RWPE2 (cell line): ENCODE data around the gene TRAPPC13.
"Not testable (repeated sequence)": the region's sequence is repeated elsewhere in the genome, so short reads cannot be mapped to it uniquely, and the experiment has no call there.

ENCODE experiments used
- ATAC-seq: fragments of 200-7000 bp; cut with Tn5 transposase; 3 replicates; pipeline ENCODE4 v1.9.1; 2021; ENCODE audit warnings: low read depth
- DNase-seq: peaks from one replicate; pipeline ENCODE4 v3.0.0-alpha.2; 2020; ENCODE audit warnings: low spot score
- H3K27ac ChIP-seq: fragments of 450-650 bp; 2 replicates; pipeline ENCODE4 v1.5.1; 2017; ENCODE audit warnings: mild to moderate bottlenecking; ENCODE audit not compliant: poor library complexity, severe bottlenecking
- H3K27me3 ChIP-seq: fragments of 250-450 bp; sonication (Bioruptor Pico); 2 replicates; pipeline ENCODE4 v1.5.1; 2021; ENCODE audit warnings: mild to moderate bottlenecking, moderate library complexity; ENCODE audit not compliant: insufficient read depth, poor library complexity, severe bottlenecking
- H3K36me3 ChIP-seq: fragments of 250-450 bp; sonication (Bioruptor Pico); 2 replicates; pipeline ENCODE4 v1.5.1; 2020; ENCODE audit warnings: low read depth, mild to moderate bottlenecking, moderate library complexity
- H3K4me1 ChIP-seq: fragments of 250-450 bp; sonication (Bioruptor Pico); 2 replicates; pipeline ENCODE4 v1.5.1; 2021; ENCODE audit warnings: mild to moderate bottlenecking, moderate library complexity; ENCODE audit not compliant: insufficient read depth, poor library complexity, severe bottlenecking
- H3K4me3 ChIP-seq: fragments of 250-450 bp; sonication (Bioruptor Pico); 2 replicates; pipeline ENCODE4 v1.5.1; 2021; ENCODE audit warnings: mild to moderate bottlenecking, moderate library complexity; ENCODE audit not compliant: severe bottlenecking
- H3K9me3 ChIP-seq: fragments of 250-450 bp; sonication (Bioruptor Pico); 2 replicates; pipeline ENCODE4 v1.5.1; 2021; ENCODE audit warnings: mild to moderate bottlenecking, moderate library complexity; ENCODE audit not compliant: severe bottlenecking
- TF ChIP-seq, protein P1 (sequence below): fragments of 450-650 bp; IDR thresholded peaks from one replicate; pipeline ENCODE4 v1.5.1; 2017; ENCODE audit warnings: mild to moderate bottlenecking, moderate library complexity; ENCODE audit not compliant: poor library complexity, severe bottlenecking

TRAPPC13 gene

DNA sequence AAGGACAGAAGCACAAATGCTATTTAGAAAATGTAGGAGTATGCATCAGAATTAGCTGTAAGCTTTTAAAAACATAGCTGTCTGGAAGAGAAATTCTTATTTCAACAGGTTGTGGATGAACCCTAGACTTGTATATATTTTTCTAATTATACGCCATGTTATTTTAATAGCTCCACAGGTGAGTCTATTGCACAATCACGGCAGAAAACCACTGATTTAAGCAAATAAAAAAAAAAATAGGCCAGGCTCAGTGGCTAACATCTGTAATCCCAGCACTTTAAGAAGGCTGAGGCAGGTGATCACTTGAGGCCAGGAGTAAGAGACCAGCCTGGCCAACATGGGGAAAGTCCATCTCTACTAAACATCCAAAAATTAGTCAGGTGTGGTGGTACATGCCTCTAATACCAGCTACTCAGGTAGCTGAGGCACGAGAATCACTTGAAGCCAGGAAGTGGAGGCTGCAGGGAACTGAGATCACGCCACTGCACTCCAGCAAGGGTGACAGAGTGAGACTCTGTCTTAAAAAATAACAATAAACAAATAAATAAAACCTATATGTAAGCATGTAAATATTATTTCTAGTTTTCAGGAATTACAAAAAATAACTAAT, 12.4 kb upstream of the TRAPPC13 start:
- no peak overlapping the region for H3K27ac ChIP-seq
- H3K4me1 ChIP-seq: peaks cover 7% of the 10 kb centered on the region
- TF ChIP-seq, protein P1, sequence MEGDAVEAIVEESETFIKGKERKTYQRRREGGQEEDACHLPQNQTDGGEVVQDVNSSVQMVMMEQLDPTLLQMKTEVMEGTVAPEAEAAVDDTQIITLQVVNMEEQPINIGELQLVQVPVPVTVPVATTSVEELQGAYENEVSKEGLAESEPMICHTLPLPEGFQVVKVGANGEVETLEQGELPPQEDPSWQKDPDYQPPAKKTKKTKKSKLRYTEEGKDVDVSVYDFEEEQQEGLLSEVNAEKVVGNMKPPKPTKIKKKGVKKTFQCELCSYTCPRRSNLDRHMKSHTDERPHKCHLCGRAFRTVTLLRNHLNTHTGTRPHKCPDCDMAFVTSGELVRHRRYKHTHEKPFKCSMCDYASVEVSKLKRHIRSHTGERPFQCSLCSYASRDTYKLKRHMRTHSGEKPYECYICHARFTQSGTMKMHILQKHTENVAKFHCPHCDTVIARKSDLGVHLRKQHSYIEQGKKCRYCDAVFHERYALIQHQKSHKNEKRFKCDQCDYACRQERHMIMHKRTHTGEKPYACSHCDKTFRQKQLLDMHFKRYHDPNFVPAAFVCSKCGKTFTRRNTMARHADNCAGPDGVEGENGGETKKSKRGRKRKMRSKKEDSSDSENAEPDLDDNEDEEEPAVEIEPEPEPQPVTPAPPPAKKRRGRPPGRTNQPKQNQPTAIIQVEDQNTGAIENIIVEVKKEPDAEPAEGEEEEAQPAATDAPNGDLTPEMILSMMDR: no peak
- DNase-seq (no peak), ATAC-seq (no peak)
- peaks cover 81% of the 10 kb centered on the region for H3K36me3 ChIP-seq
- no peaks in the 10 kb centered on the region for H3K9me3 ChIP-seq
- H3K4me3 ChIP-seq: no peak overlapping the region
- H3K27me3 ChIP-seq: no peaks in the 10 kb centered on the region

DNA sequence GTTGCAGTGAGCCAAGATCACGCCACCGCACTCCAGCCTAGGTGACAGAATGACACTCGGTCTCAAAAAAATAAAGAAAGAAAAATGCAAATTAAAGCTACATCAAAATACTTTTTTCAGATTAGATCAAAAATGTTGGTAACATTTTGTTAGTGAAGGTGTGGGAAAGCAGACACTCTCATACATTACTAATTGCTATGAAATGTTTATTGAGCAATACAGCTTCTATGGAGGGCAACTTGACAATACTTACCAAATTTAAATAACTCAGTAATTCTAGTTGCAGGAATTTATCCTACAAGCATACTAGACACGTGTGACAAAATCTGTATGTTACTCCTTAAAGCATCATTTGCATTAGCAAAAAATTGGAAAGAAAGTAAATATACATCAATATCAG, 4.8 kb upstream of the TRAPPC13 start:
- DNase-seq (no peak), ATAC-seq (no peak)
- Histone ChIP-seq H3K36me3 (peaks cover 37% of the 10 kb centered on the region), H3K27me3 (no peaks in the 10 kb centered on the region), H3K4me3 (no peak overlapping the region), H3K27ac (no peak overlapping the region), H3K9me3 (no peaks in the 10 kb centered on the region), H3K4me1 (peaks cover 8% of the 10 kb centered on the region)
- TF ChIP-seq, protein P1: no peak

DNA sequence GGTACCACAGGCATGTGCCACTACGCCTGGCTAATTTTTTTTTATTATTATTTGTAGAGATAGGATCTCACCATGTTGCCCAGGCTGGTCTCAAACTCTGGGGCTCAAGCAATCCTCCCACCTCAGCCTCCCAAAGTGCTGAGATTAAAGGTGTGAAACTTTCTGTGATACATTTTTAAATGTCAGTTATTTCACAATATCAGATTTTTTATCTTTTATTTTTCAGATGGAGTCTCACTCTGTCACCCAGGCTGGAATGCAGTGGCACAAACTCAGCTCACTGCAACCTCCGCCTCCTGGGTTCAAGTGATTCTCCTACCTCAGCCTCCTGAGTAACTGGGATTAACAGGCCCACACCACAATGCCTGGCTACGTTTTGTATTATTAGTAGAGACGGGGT, 2.9 kb upstream of the TRAPPC13 start:
- not testable (repeated sequence) for H3K27me3 ChIP-seq, H3K9me3 ChIP-seq, H3K27ac ChIP-seq, DNase-seq, H3K4me3 ChIP-seq, ATAC-seq
- Histone ChIP-seq H3K4me1 (peaks cover 17% of the 10 kb centered on the region), H3K36me3 (peaks cover 23% of the 10 kb centered on the region)

- TF ChIP-seq, protein P1: no peak
- no peak for DNase-seq
- Histone ChIP-seq H3K27me3 (no peaks in the 10 kb centered on the region), H3K9me3 (no peaks in the 10 kb centered on the region), H3K27ac (peak overlapping the region; percentile 60), H3K4me1 (peaks cover 17% of the 10 kb centered on the region), H3K4me3 (peak overlapping the region; percentile 69), H3K36me3 (peaks cover 8% of the 10 kb centered on the region)
- peak; percentile 4; the same call in 1 of the 3 replicates for ATAC-seq
These were observed 1.3 kb upstream of the TRAPPC13 start for GRCh38 chr5:65623482-65623881.

- TF ChIP-seq, protein P1: no peak
- Histone ChIP-seq H3K4me1 (peaks cover 17% of the 10 kb centered on the region), H3K27ac (peak within 1 kb of the TSS; percentile 60), H3K27me3 (no peaks in the 10 kb centered on the region), H3K36me3 (peaks cover 13% of the 10 kb centered on the region), H3K9me3 (no peaks in the 10 kb centered on the region), H3K4me3 (peak within 1 kb of the TSS; percentile 69)
- peak; percentile 98 for ATAC-seq
- peak; percentile 93 for DNase-seq
These were observed 729 bp upstream of the TRAPPC13 start, which contains the start of gene TRIM23 for GRCh38 chr5:65624025-65624570. TRIM23 (minus strand) TSS chr5:65624333; CDS start chr5:65624274, 59 bp downstream.
